IMR-90 (cell line): ENCODE measurements around the gene PDE4B. TPM values are rescaled to one million over a fixed set of nuclear protein-coding genes. Genes with fewer than 3 reads are reported as not detected.

ENCODE experiments used
- ATAC-seq: fragments of 200-7000 bp; cut with Tn5 transposase; 2 replicates; pipeline ENCODE4 v1.9.1; 2020; ENCODE audit warnings: low read depth, mild to moderate bottlenecking, moderate library complexity
- BruUV-seq: library from RNA; stranded (reverse); fragments of 400-500 nt; replicated peaks from 2 replicates; lab custom pipeline; 2021; lab: Mats Ljungman, UMichigan
- CTCF ChIA-PET: fragments of 300-600 bp; formaldehyde crosslinking; extraction: SDS; loops from one replicate; lab custom pipeline; 2021; ENCODE audit warnings: antibody characterized with exemption; lab: Yijun Ruan, JAX
- POLR2A ChIA-PET: fragments of 300-600 bp; sonication (Branson Sonifier 250); formaldehyde crosslinking; loops from one replicate; lab custom pipeline; 2022; ENCODE audit warnings: antibody characterized with exemption; ENCODE audit not compliant: unreplicated experiment; lab: Charles Lee
- DNase-seq: peaks from one replicate; pipeline ENCODE4 v3.0.0; 2013
- H2AFZ ChIP-seq: replicated peaks from 2 replicates; pipeline ENCODE3; 2013; ENCODE audit warnings: low read length, mild to moderate bottlenecking; ENCODE audit not compliant: poor library complexity
- H2AK5ac ChIP-seq: 2 replicates; pipeline ENCODE4 v1.6.1; 2013; ENCODE audit warnings: low read depth, low read length, inconsistent platforms
- H2AK9ac ChIP-seq: replicated peaks from 2 replicates; pipeline ENCODE3; 2013; ENCODE audit warnings: mild to moderate bottlenecking, low read depth, low read length, moderate library complexity; ENCODE audit not compliant: poor library complexity
- H2BK120ac ChIP-seq: 2 replicates; pipeline ENCODE4 v1.6.1; 2013; ENCODE audit warnings: low read depth, low read length, inconsistent platforms
- H2BK15ac ChIP-seq: 3 replicates; pipeline ENCODE4 v1.6.1; 2013; ENCODE audit warnings: low read depth, low read length, inconsistent platforms
- H2BK20ac ChIP-seq: 2 replicates; pipeline ENCODE4 v1.6.1; 2013; ENCODE audit warnings: low read depth, mild to moderate bottlenecking, inconsistent platforms, low read length, moderate library complexity
- H2BK5ac ChIP-seq: 2 replicates; pipeline ENCODE4 v1.6.1; 2013; ENCODE audit warnings: mild to moderate bottlenecking, low read depth, low read length, inconsistent platforms; ENCODE audit not compliant: poor library complexity, severe bottlenecking
- H3K14ac ChIP-seq: replicated peaks from 2 replicates; pipeline ENCODE4 v1.6.1; 2013; ENCODE audit warnings: low read depth, low read length, inconsistent platforms
- H3K18ac ChIP-seq: 2 replicates; pipeline ENCODE4 v1.6.1; 2013; ENCODE audit warnings: low read depth, low read length, control low read depth
- H3K23ac ChIP-seq: 2 replicates; pipeline ENCODE4 v1.6.1; 2013; ENCODE audit warnings: low read depth, low read length, inconsistent platforms
- H3K27ac ChIP-seq: 2 replicates; pipeline ENCODE4 v1.5.1; 2013; ENCODE audit warnings: mild to moderate bottlenecking, control low read depth, low read length; ENCODE audit not compliant: insufficient read depth
- H3K27me3 ChIP-seq: 2 replicates; pipeline ENCODE4 v1.6.1; 2013; ENCODE audit warnings: low read length; ENCODE audit not compliant: control insufficient read depth, insufficient read depth
- H3K36me3 ChIP-seq: 2 replicates; pipeline ENCODE4 v1.6.1; 2013; ENCODE audit warnings: low read length, mixed read lengths; ENCODE audit not compliant: control insufficient read depth, insufficient read depth
- H3K4ac ChIP-seq: 2 replicates; pipeline ENCODE4 v1.6.1; 2013; ENCODE audit warnings: low read depth, low read length, inconsistent platforms
- H3K4me1 ChIP-seq: 2 replicates; pipeline ENCODE4 v1.6.1; 2013; ENCODE audit warnings: low read length, mixed read lengths; ENCODE audit not compliant: control insufficient read depth, insufficient read depth
- H3K4me2 ChIP-seq: 2 replicates; pipeline ENCODE4 v1.6.1; 2013; ENCODE audit warnings: low read depth, mild to moderate bottlenecking, control low read depth, low read length, moderate library complexity
- H3K4me3 ChIP-seq: 2 replicates; pipeline ENCODE4 v1.5.1; 2013; ENCODE audit warnings: low read depth, mild to moderate bottlenecking, control low read depth, low read length, moderate library complexity; ENCODE audit not compliant: insufficient read depth
- H3K56ac ChIP-seq: 2 replicates; pipeline ENCODE4 v1.6.1; 2013; ENCODE audit warnings: low read length, inconsistent platforms; ENCODE audit not compliant: insufficient read depth; ENCODE audit errors: extremely low read depth
- H3K79me1 ChIP-seq, 2 experiments: 2 replicates each; pipeline ENCODE4 v1.6.1; 2013; ENCODE audit warnings: low read length in 2 of 2, inconsistent platforms in 1 of 2, low read depth in 1 of 2
- H3K9ac ChIP-seq: 2 replicates; pipeline ENCODE4 v1.6.1; 2013; ENCODE audit warnings: low read depth, low read length, control low read depth
- H3K9me1 ChIP-seq: 2 replicates; pipeline ENCODE4 v1.6.1; 2013; ENCODE audit warnings: low read length, inconsistent platforms; ENCODE audit not compliant: insufficient read depth
- H3K9me3 ChIP-seq: 2 replicates; pipeline ENCODE4 v1.6.1; 2013; ENCODE audit warnings: low read length; ENCODE audit not compliant: control insufficient read depth, insufficient read depth
- H4K20me1 ChIP-seq: 2 replicates; pipeline ENCODE4 v1.6.1; 2013; ENCODE audit warnings: low read length, inconsistent platforms; ENCODE audit not compliant: insufficient read depth
- H4K5ac ChIP-seq: 2 replicates; pipeline ENCODE4 v1.6.1; 2013; ENCODE audit warnings: mild to moderate bottlenecking, low read depth, low read length, control low read depth
- H4K8ac ChIP-seq, 2 experiments: 2 replicates each; pipeline ENCODE4 v1.6.1; 2013; ENCODE audit warnings: low read depth in 2 of 2, low read length in 2 of 2, control low read depth in 1 of 2, inconsistent platforms in 1 of 2
- H4K91ac ChIP-seq: 2 replicates; pipeline ENCODE4 v1.6.1; 2013; ENCODE audit warnings: low read depth, low read length, inconsistent platforms; ENCODE audit not compliant: insufficient read depth
- CEBPB ChIP-seq: IDR thresholded peaks from 2 replicates; pipeline ENCODE4 v1.6.1; 2012; ENCODE audit warnings: low read depth, low read length, improper control_type of control experiment
- CHD1 ChIP-seq: IDR thresholded peaks from 2 replicates; pipeline ENCODE4 v1.6.1; 2012; ENCODE audit warnings: low read depth, low read length, improper control_type of control experiment
- FOS ChIP-seq: fragments of 150-350 bp; IDR thresholded peaks from 2 replicates; pipeline ENCODE4 v1.6.1; 2016; ENCODE audit warnings: low read depth, low read length
- MAZ ChIP-seq: IDR thresholded peaks from 2 replicates; pipeline ENCODE4 v1.6.1; 2012; ENCODE audit warnings: low read depth, mild to moderate bottlenecking, low read length, improper control_type of control experiment, moderate library complexity, borderline replicate concordance
- MXI1 ChIP-seq: IDR thresholded peaks from 2 replicates; pipeline ENCODE4 v1.6.1; 2012; ENCODE audit warnings: low read depth, mild to moderate bottlenecking, low read length, moderate library complexity, borderline replicate concordance
- NFE2L2 ChIP-seq: fragments of 150-350 bp; IDR thresholded peaks from 2 replicates; pipeline ENCODE4 v1.6.1; 2016; ENCODE audit warnings: low read depth, mild to moderate bottlenecking, low read length
- POLR2A ChIP-seq: IDR thresholded peaks from 2 replicates; pipeline ENCODE4 v1.6.1; 2012; ENCODE audit warnings: mild to moderate bottlenecking, low read depth, low read length
- RAD21 ChIP-seq: IDR thresholded peaks from 2 replicates; pipeline ENCODE4 v1.6.1; 2012; ENCODE audit warnings: low read length, improper control_type of control experiment
- RFX5 ChIP-seq: IDR thresholded peaks from 2 replicates; pipeline ENCODE4 v1.8.0; 2012; ENCODE audit warnings: low read depth, mild to moderate bottlenecking, low read length, moderate library complexity
- SMC3 ChIP-seq: fragments of 150-350 bp; IDR thresholded peaks from 2 replicates; pipeline ENCODE4 v1.6.1; 2016; ENCODE audit warnings: low read depth, mild to moderate bottlenecking, antibody characterized with exemption, low read length, moderate library complexity
- WGBS, 2 experiments: methylation state at CpG; one replicate each; pipeline versions ENCODE4 v1.1.5 to v1.1.7; 2013; ENCODE audit warnings: missing lambda C conversion rate in 2 of 2; ENCODE audit not compliant: insufficient read length in 1 of 2; ENCODE audit errors: extremely low coverage in 2 of 2; 5-methylcytosine and 5-hydroxymethylcytosine counted together
- dilution Hi-C: fragments of 300-500 bp; cut with HindIII; formaldehyde crosslinking; loops from one replicate; pipeline ENCODE4 v1.14.3; 2018; ENCODE audit warnings: low sequenced_read_pairs; ENCODE audit not compliant: unreplicated experiment
- in situ Hi-C: fragments of 300-500 bp; cut with MboI; formaldehyde crosslinking; loops from 3 replicates; pipeline ENCODE4 v1.14.3; 2019; ENCODE audit warnings: low sequenced_read_pairs, inconsistent platforms, mixed read lengths
- intact Hi-C: fragments of 100-400 bp; cut with micrococcal nuclease; formaldehyde crosslinking; loops from 2 replicates; pipeline ENCODE4 v1.10.0; 2022
- polyA plus RNA-seq, 3 experiments: library from polyadenylated mRNA; depleted of rRNA; stranded (reverse); fragments of >200 nt; gene quantifications; 2 replicates each; pipeline ENCODE4 v1.2.3, GENCODE V29; 2012; ENCODE audit warnings: low replicate concordance in 1 of 3
- total RNA-seq: library from RNA; depleted of rRNA; stranded (reverse); fragments of >200 nt; gene quantifications from 2 replicates; pipeline ENCODE4 v1.2.3, GENCODE V29; 2012
- TF ChIP-seq, protein P1 (sequence below): fragments of 150-350 bp; IDR thresholded peaks from 2 replicates; pipeline ENCODE4 v1.6.1; 2017; ENCODE audit warnings: mild to moderate bottlenecking, antibody characterized with exemption, low read length, low read depth

PDE4B gene
- total and polyA plus RNA-seq, 2 of the 4 experiments (the other 2 are of a cell fraction): 5.8 to 21.3 TPM

DNA sequence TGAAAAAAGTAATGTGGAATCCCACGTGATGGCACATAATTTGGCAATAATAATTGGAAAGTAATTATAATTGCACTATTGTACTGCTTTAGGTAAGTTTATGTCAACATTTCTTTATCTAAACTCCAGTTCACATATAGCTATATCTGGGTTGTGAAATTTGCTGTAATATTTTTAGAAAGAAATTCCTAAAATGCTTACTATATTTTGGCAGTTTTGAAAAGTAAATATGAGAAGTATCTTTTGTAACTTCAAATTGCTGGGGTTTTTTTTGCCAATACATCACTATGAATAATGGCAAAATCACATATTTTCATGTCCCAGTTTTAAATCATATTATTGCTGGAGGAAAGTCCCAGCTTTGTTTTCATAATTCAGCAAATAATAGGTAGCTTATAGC is 197.5 kb downstream of the PDE4B start:
- H2AK5ac ChIP-seq: no peak overlapping the region
- no peak overlapping the region for H4K91ac ChIP-seq
- no peaks in the 10 kb centered on the region for H3K27me3 ChIP-seq
- no peaks in the 10 kb centered on the region for H3K36me3 ChIP-seq
- ATAC-seq: no peak
- no peak overlapping the region for H3K4me2 ChIP-seq
- H3K18ac ChIP-seq: no peak overlapping the region
- ChIA-PET POLR2A (no interaction called here), CTCF (no interaction called here)
- H3K56ac ChIP-seq: no peak overlapping the region
- H3K14ac ChIP-seq: no peak overlapping the region
- no peaks in the 10 kb centered on the region for H3K9me3 ChIP-seq
- H2AFZ ChIP-seq: no peak overlapping the region
- H4K20me1 ChIP-seq: no peaks in the 10 kb centered on the region
- H3K9ac ChIP-seq: no peak overlapping the region
- H2BK120ac ChIP-seq: no peak overlapping the region
- H2AK9ac ChIP-seq: no peak overlapping the region
- no peak overlapping the region for H3K4me3 ChIP-seq
- no peaks in the 10 kb centered on the region for H3K79me1 ChIP-seq
- in situ Hi-C loops: no loop called here
- no peak overlapping the region for H4K8ac ChIP-seq
- TF ChIP-seq FOS (no peak), POLR2A (no peak), SMC3 (no peak), NFE2L2 (no peak), RAD21 (no peak), MAZ (no peak), CEBPB (no peak), CHD1 (no peak), MXI1 (no peak), RFX5 (no peak)
- TF ChIP-seq, protein P1, sequence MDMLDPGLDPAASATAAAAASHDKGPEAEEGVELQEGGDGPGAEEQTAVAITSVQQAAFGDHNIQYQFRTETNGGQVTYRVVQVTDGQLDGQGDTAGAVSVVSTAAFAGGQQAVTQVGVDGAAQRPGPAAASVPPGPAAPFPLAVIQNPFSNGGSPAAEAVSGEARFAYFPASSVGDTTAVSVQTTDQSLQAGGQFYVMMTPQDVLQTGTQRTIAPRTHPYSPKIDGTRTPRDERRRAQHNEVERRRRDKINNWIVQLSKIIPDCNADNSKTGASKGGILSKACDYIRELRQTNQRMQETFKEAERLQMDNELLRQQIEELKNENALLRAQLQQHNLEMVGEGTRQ: no peak
- no CpG with 5 or more reads among the region's 1 CpG for WGBS, 2 experiments
- H3K9me1 ChIP-seq: no peaks in the 10 kb centered on the region
- intact Hi-C loops: no loop called here
- no peak overlapping the region for H2BK15ac ChIP-seq
- no peak overlapping the region for H2BK20ac ChIP-seq
- DNase-seq: no peak
- no peak overlapping the region for H2BK5ac ChIP-seq
- no peak overlapping the region for H3K27ac ChIP-seq
- no peaks in the 10 kb centered on the region for H3K4me1 ChIP-seq
- no peak overlapping the region for H4K5ac ChIP-seq
- no TSS peak for BruUV-seq
- dilution Hi-C loops: no loop called here
- H3K23ac ChIP-seq: no peak overlapping the region
- H3K4ac ChIP-seq: no peak overlapping the region
